AG10803 (cell line): ENCODE measurements around the gene KCNB1.

Experiments
- DNase-seq: peaks from one replicate; pipeline ENCODE4 v3.0.0; 2010; ENCODE audit warnings: low read depth
- H3K4me3 ChIP-seq: 2 replicates; pipeline ENCODE4 v1.5.1; 2011; ENCODE audit warnings: mild to moderate bottlenecking, low read length, control low read depth
- CTCF ChIP-seq: conservative IDR thresholded peaks from 2 replicates; pipeline ENCODE4 v1.5.1; 2011; ENCODE audit warnings: mild to moderate bottlenecking, low read length, control low read depth, inconsistent platforms

Gene KCNB1

GRCh38 chr20:49445176-49445575, 37.3 kb downstream of the KCNB1 start:
- H3K4me3 ChIP-seq = no peak overlapping the region
- DNase-seq = no peak
- TF ChIP-seq CTCF = no peak

DNA sequence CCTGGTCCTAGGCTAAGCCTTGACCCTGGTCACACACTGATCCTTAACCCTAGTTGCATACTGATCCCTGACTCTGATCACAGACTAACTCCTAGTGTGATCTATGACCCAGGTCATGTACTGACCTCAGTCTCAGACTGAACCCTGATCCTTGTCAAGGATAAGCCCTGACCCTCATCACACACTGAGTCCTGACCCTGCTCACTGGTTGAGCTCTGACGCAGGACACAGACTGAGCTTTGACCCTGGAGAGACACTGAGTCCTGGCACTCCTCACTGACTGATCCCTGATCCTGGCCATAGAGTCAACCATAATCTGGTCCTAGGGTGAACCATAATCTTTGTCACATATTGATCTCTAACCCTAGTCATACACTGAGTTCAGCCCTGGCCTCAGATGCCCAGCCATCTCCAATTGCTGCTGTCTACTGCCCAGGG, 37.9 kb downstream of the KCNB1 start:
- DNase-seq = no peak
- no peak overlapping the region for H3K4me3 ChIP-seq
- TF ChIP-seq CTCF = no peak

DNA sequence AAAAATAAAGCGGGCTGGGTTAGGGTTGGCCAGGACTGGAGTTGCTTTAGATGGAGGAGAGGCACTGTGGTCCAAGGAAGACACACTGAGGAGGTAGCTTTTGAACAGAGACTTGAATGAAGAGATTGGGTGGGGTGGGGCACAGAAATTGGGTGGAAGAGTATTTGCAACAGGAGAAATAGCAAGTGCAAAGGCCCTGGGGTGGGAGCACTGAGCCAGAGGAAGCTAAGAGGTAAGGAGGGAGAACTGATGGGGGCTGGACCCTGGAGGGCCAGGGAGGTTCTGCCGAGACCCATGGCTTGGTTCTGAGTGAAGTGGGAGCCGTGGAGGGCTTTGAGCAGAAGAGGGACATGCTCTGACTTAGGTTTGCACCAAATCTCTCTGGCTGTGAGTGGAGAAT, 45.4 kb downstream of the KCNB1 start:
- TF ChIP-seq CTCF = no peak
- no peak for DNase-seq
- H3K4me3 ChIP-seq = no peak overlapping the region

- DNase-seq = no peak
- no peak for TF ChIP-seq CTCF
- H3K4me3 ChIP-seq = no peak overlapping the region
Measured at GRCh38 chr20:49435639-49436038, 46.8 kb downstream of the KCNB1 start.

- DNase-seq = no peak
- TF ChIP-seq CTCF = no peak
- no peak overlapping the region for H3K4me3 ChIP-seq
Measured at GRCh38 chr20:49433333-49433732, 49.1 kb downstream of the KCNB1 start.

GRCh38 chr20:49432550-49432949, 49.9 kb downstream of the KCNB1 start:
- DNase-seq = no peak
- H3K4me3 ChIP-seq = no peak overlapping the region
- TF ChIP-seq CTCF = no peak

- no peak for TF ChIP-seq CTCF
- H3K4me3 ChIP-seq = no peak overlapping the region
- no peak for DNase-seq
Measured at GRCh38 chr20:49431329-49431728, 51.1 kb downstream of the KCNB1 start.
